ENCODE measurements around the gene VAMP4. TPM values are rescaled to one million over a fixed set of nuclear protein-coding genes. Genes with fewer than 3 reads are reported as not detected.

VAMP4 gene
- total RNA-seq, 1 experiment from 2014 or later, result 7.4 TPM

DNA sequence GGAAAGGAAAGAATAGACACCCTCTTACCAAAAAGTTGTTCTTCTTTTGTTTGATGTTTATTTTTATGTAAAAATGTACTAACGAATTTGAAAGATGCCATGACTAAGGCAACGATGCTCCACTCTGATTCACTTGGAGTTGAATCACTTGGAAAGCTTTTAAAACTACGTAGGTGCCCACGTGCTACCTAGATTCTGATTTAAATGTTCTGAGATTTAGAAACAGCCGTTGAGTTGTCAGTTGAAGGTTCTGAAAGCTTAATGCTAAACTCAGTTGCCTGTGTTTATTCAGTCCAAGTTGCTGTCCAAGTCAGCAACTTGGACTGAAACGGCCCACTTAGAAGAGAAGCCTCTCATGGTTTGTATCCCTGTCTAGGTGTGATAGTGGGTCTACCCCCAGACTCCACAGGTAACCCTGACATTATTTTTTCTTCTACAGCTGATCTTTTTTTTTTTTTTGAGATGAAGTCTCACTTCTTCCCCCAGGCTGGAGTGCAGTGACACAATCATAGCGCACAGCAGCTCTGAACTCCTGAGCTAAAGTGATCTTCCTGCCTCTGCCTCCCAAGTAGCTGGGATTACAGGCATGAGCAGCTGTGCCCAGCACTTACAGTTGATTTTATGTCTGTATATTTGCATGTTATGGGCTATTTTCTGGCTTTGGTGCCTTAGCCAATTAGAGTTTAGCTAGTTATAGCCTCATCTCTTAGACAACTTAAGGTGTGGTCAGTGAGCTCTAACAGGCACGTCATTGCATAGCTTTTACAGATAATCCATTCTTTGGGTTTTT lies 1.4 kb upstream of the VAMP4 start:
- H3K27me3 Mint-ChIP-seq (ENCODE audit: unreplicated experiment), result no peaks in the 10 kb centered on the region
- no peak for DNase-seq
- H3K4me3 Mint-ChIP-seq (ENCODE audit: low read depth, unreplicated experiment), result peak overlapping the region; percentile 89
- peaks cover 22% of the 10 kb centered on the region for H3K4me1 Mint-ChIP-seq (ENCODE audit: low read depth, unreplicated experiment)
- no TSS peak for BruUV-seq (replicated peaks)
- no peaks in the 10 kb centered on the region for H3K9me3 Mint-ChIP-seq (ENCODE audit: low read depth, unreplicated experiment)
- intact Hi-C loops (cut with micrococcal nuclease; ENCODE audit: unreplicated experiment), result no loop called here
- H3K27ac Mint-ChIP-seq (ENCODE audit: unreplicated experiment), result peak overlapping the region; percentile 95
- TF ChIP-seq, protein P1, sequence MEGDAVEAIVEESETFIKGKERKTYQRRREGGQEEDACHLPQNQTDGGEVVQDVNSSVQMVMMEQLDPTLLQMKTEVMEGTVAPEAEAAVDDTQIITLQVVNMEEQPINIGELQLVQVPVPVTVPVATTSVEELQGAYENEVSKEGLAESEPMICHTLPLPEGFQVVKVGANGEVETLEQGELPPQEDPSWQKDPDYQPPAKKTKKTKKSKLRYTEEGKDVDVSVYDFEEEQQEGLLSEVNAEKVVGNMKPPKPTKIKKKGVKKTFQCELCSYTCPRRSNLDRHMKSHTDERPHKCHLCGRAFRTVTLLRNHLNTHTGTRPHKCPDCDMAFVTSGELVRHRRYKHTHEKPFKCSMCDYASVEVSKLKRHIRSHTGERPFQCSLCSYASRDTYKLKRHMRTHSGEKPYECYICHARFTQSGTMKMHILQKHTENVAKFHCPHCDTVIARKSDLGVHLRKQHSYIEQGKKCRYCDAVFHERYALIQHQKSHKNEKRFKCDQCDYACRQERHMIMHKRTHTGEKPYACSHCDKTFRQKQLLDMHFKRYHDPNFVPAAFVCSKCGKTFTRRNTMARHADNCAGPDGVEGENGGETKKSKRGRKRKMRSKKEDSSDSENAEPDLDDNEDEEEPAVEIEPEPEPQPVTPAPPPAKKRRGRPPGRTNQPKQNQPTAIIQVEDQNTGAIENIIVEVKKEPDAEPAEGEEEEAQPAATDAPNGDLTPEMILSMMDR (IDR thresholded peaks at IDR 0.05; ENCODE audit: unreplicated experiment), result no peak
- H3K36me3 Mint-ChIP-seq (ENCODE audit: insufficient read depth, unreplicated experiment), result peaks cover 27% of the 10 kb centered on the region
- CTCF ChIA-PET, result interaction anchor here (0.7 to 4.0 kb wide), 4 partner anchors 27 to 99 kb away, joined by 3 to 12 read pairs (median 4); no protein-coding TSS in a partner anchor

DNA sequence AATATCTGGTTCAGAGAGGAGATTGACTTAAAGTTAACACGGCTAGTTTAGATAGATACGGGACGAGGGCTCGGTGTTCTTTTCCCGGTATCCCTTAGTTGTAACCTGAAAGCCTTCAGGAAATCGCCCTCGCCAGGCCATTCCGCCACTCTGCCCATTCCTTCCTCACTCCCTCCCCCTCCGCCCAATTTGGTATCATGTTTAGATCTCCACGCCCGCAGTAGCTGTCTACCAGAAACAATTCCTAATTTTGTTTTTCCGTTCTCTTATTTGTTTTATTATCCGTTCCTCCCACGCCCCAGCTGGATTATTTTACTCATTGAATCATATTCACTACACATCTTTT lies 685 bp upstream of the VAMP4 start:
- Mint-ChIP-seq H3K27ac (ENCODE audit: unreplicated experiment) (peak overlapping the region; percentile 95), H3K9me3 (ENCODE audit: low read depth, unreplicated experiment) (no peaks in the 10 kb centered on the region), H3K36me3 (ENCODE audit: insufficient read depth, unreplicated experiment) (peaks cover 27% of the 10 kb centered on the region), H3K4me3 (ENCODE audit: low read depth, unreplicated experiment) (peak overlapping the region; percentile 89), H3K4me1 (ENCODE audit: low read depth, unreplicated experiment) (peaks cover 22% of the 10 kb centered on the region), H3K27me3 (ENCODE audit: unreplicated experiment) (no peaks in the 10 kb centered on the region)
- TF ChIP-seq, protein P1 (IDR thresholded peaks at IDR 0.05; ENCODE audit: unreplicated experiment), result no peak
- CTCF ChIA-PET, result interaction anchor here (1.2 to 4.0 kb wide), 3 partner anchors 78 to 257 kb away, joined by 5 to 12 read pairs (median 6); partner anchors contain the start of gene PRRC2C
- intact Hi-C loops (cut with micrococcal nuclease; ENCODE audit: unreplicated experiment), result loop anchor here (1.0 kb wide), 1 partner anchor 39 kb away; the partner anchor contains the start of gene METTL13
- TSS peak; percentile 84 for BruUV-seq (replicated peaks)
- peak; percentile 48 for DNase-seq

DNA sequence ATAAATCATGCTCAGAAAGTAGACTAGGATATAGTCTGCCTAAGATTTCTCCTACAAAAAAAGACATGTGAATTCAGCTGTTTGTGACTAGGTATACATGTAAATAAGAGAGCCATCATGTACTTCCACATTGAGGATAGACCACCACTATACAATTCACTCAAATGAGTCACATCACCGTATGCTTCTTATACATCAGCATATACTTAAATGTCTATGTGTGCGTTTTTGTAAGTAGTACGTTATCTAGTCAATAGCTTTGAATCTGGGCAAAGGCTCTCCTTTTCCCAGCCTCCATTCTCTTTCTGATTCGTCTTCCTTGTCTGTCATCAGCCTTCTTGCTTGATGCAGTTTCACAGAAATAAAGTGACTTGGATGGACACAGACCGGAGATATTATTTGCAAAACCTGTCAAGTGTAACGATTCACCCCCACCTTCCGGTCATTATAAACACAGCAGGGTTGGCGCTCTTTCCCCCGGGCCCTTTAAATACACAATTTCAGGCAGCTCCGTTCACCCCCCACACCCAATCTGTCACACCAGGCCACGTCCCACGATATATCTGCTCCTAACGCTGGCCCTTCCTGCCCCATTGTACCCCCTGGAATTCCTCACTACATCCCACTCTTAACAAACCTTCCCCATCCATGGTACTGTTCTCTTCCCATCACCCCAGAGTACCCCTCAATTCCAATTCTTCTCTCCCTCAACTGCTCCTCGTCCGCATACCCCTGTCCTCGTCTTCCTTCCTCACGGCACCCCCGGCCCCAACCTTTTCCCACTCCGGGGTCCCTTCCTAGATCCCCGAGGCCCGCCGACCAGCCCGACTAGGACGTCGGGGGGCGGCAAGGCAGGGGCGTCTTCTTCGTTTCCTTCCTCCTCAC lies 636 bp downstream of the VAMP4 start:
- intact Hi-C loops (cut with micrococcal nuclease; ENCODE audit: unreplicated experiment), result no loop called here

More for the DNA sequence above, 636 bp downstream of the VAMP4 start:
- TF ChIP-seq, protein P1 (IDR thresholded peaks at IDR 0.05; ENCODE audit: unreplicated experiment), result no peak
- TSS peak; percentile 30 for BruUV-seq (replicated peaks)
- DNase-seq, result peak; percentile 36
- Mint-ChIP-seq H3K4me3 (ENCODE audit: low read depth, unreplicated experiment) (peak overlapping the region; percentile 89), H3K4me1 (ENCODE audit: low read depth, unreplicated experiment) (peaks cover 22% of the 10 kb centered on the region), H3K36me3 (ENCODE audit: insufficient read depth, unreplicated experiment) (peaks cover 35% of the 10 kb centered on the region), H3K9me3 (ENCODE audit: low read depth, unreplicated experiment) (no peaks in the 10 kb centered on the region), H3K27ac (ENCODE audit: unreplicated experiment) (peak overlapping the region; percentile 95), H3K27me3 (ENCODE audit: unreplicated experiment) (no peaks in the 10 kb centered on the region)
- CTCF ChIA-PET, result interaction anchor here (0.7 to 4.0 kb wide), 5 partner anchors 26 to 659 kb away, joined by 3 to 12 read pairs (median 5); partner anchors contain the start of genes METTL13 and PRRC2C
